Measurements from ENCODE around the gene DTNA.
A peak's percentile ranks its signal among the peaks of the same experiment; 100 is the strongest.
"Not testable (repeated sequence)": the region's sequence is repeated elsewhere in the genome, so short reads cannot be mapped to it uniquely, and the experiment has no call there.

DTNA gene

GRCh38 chr18:34913837-34914661 lies 204.0 kb downstream of the DTNA start:
- H3K4me3 ChIP-seq (replicated peaks; ENCODE audit: low read depth, low read length), result no peak overlapping the region
- DNase-seq (ENCODE audit: low read depth), result peak; percentile 39
- TF ChIP-seq, protein P1, sequence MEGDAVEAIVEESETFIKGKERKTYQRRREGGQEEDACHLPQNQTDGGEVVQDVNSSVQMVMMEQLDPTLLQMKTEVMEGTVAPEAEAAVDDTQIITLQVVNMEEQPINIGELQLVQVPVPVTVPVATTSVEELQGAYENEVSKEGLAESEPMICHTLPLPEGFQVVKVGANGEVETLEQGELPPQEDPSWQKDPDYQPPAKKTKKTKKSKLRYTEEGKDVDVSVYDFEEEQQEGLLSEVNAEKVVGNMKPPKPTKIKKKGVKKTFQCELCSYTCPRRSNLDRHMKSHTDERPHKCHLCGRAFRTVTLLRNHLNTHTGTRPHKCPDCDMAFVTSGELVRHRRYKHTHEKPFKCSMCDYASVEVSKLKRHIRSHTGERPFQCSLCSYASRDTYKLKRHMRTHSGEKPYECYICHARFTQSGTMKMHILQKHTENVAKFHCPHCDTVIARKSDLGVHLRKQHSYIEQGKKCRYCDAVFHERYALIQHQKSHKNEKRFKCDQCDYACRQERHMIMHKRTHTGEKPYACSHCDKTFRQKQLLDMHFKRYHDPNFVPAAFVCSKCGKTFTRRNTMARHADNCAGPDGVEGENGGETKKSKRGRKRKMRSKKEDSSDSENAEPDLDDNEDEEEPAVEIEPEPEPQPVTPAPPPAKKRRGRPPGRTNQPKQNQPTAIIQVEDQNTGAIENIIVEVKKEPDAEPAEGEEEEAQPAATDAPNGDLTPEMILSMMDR (IDR thresholded peaks at IDR 0.05; ENCODE audit: low read length, missing control alignments), result no peak

GRCh38 chr18:34915046-34915445 lies 204.9 kb downstream of the DTNA start:
- no peak overlapping the region for H3K4me3 ChIP-seq (replicated peaks; ENCODE audit: low read depth, low read length)
- no peak for DNase-seq (ENCODE audit: low read depth)
- TF ChIP-seq, protein P1 (IDR thresholded peaks at IDR 0.05; ENCODE audit: low read length, missing control alignments), result no peak

GRCh38 chr18:34916539-34916938 lies 206.4 kb downstream of the DTNA start:
- H3K4me3 ChIP-seq (replicated peaks; ENCODE audit: low read depth, low read length); DNase-seq (ENCODE audit: low read depth): not testable (repeated sequence)

GRCh38 chr18:34918856-34919255 lies 208.8 kb downstream of the DTNA start:
- TF ChIP-seq, protein P1 (IDR thresholded peaks at IDR 0.05; ENCODE audit: low read length, missing control alignments), result no peak
- H3K4me3 ChIP-seq (replicated peaks; ENCODE audit: low read depth, low read length), result no peak overlapping the region
- no peak for DNase-seq (ENCODE audit: low read depth)

- no peak for DNase-seq (ENCODE audit: low read depth)
- TF ChIP-seq, protein P1 (IDR thresholded peaks at IDR 0.05; ENCODE audit: low read length, missing control alignments), result no peak
- no peak overlapping the region for H3K4me3 ChIP-seq (replicated peaks; ENCODE audit: low read depth, low read length)
Observed at GRCh38 chr18:34921226-34921625, 211.1 kb downstream of the DTNA start.

DNA sequence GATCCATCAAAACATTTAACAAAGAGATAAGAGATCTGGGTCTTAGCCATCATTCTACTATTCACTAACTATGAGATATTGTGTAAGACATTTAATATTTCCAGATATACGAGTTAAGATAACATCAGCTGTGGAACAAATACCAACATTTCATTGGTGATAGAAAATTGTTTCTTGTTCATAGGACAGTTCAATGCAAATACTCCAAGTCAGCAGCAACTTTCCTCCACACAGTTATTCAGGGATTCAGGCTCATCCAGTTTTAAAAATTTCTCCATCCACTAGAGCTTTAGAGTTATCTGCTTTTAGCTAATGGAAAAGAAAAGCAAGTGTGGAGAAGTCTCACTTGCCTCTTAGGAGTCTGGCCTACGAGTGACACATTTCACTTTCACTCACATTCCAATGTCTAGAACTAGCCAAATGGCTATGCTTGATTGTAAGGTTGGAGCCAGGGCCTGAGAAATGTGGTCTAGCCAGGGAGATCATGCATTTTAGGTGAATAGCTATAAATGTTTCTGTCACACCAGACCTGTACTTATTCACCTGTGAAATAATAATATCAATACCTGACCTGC lies 211.8 kb downstream of the DTNA start:
- DNase-seq (ENCODE audit: low read depth), result no peak
- H3K4me3 ChIP-seq (replicated peaks; ENCODE audit: low read depth, low read length), result no peak overlapping the region
- TF ChIP-seq, protein P1 (IDR thresholded peaks at IDR 0.05; ENCODE audit: low read length, missing control alignments), result no peak

DNA sequence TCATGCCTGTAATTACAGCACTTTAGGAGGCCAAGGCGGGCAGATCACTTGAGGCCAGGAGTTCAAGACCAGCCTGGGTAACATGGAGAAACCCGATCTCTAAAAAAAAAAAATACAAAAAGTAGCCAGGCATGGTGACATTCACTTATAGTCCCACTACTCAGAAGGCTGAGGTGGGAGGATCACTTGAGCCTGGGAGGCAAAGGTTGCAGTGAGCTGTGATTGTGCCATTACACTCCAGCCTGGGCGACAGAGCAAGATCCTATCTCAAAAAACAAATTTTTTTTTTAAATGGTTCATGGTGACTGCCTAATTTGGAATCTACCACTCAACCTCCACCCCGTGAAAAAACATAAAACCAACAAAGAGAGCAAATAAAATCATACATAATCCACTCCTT lies 212.5 kb downstream of the DTNA start:
- not testable (repeated sequence) for DNase-seq (ENCODE audit: low read depth); H3K4me3 ChIP-seq (replicated peaks; ENCODE audit: low read depth, low read length)

- H3K4me3 ChIP-seq (replicated peaks; ENCODE audit: low read depth, low read length), result no peak overlapping the region
- TF ChIP-seq, protein P1 (IDR thresholded peaks at IDR 0.05; ENCODE audit: low read length, missing control alignments), result no peak
- DNase-seq (ENCODE audit: low read depth), result no peak
Observed at GRCh38 chr18:34923911-34924310, 213.8 kb downstream of the DTNA start.
